RWPE2 (cell line): ENCODE data around the gene CACNB1.
A peak's percentile ranks its signal among the peaks of the same experiment; 100 is the strongest.

Experiments
- ATAC-seq: fragments of 200-7000 bp; cut with Tn5 transposase; 3 replicates; pipeline ENCODE4 v1.9.1; 2021; ENCODE audit warnings: low read depth
- DNase-seq: peaks from one replicate; pipeline ENCODE4 v3.0.0-alpha.2; 2020; ENCODE audit warnings: low spot score
- H3K27ac ChIP-seq: fragments of 450-650 bp; 2 replicates; pipeline ENCODE4 v1.5.1; 2017; ENCODE audit warnings: mild to moderate bottlenecking; ENCODE audit not compliant: poor library complexity, severe bottlenecking
- H3K27me3 ChIP-seq: fragments of 250-450 bp; sonication (Bioruptor Pico); 2 replicates; pipeline ENCODE4 v1.5.1; 2021; ENCODE audit warnings: mild to moderate bottlenecking, moderate library complexity; ENCODE audit not compliant: insufficient read depth, poor library complexity, severe bottlenecking
- H3K36me3 ChIP-seq: fragments of 250-450 bp; sonication (Bioruptor Pico); 2 replicates; pipeline ENCODE4 v1.5.1; 2020; ENCODE audit warnings: low read depth, mild to moderate bottlenecking, moderate library complexity
- H3K4me1 ChIP-seq: fragments of 250-450 bp; sonication (Bioruptor Pico); 2 replicates; pipeline ENCODE4 v1.5.1; 2021; ENCODE audit warnings: mild to moderate bottlenecking, moderate library complexity; ENCODE audit not compliant: insufficient read depth, poor library complexity, severe bottlenecking
- H3K4me3 ChIP-seq: fragments of 250-450 bp; sonication (Bioruptor Pico); 2 replicates; pipeline ENCODE4 v1.5.1; 2021; ENCODE audit warnings: mild to moderate bottlenecking, moderate library complexity; ENCODE audit not compliant: severe bottlenecking
- H3K9me3 ChIP-seq: fragments of 250-450 bp; sonication (Bioruptor Pico); 2 replicates; pipeline ENCODE4 v1.5.1; 2021; ENCODE audit warnings: mild to moderate bottlenecking, moderate library complexity; ENCODE audit not compliant: severe bottlenecking
- TF ChIP-seq, protein P1 (sequence below): fragments of 450-650 bp; IDR thresholded peaks from one replicate; pipeline ENCODE4 v1.5.1; 2017; ENCODE audit warnings: mild to moderate bottlenecking, moderate library complexity; ENCODE audit not compliant: poor library complexity, severe bottlenecking

The CACNB1 gene

DNA sequence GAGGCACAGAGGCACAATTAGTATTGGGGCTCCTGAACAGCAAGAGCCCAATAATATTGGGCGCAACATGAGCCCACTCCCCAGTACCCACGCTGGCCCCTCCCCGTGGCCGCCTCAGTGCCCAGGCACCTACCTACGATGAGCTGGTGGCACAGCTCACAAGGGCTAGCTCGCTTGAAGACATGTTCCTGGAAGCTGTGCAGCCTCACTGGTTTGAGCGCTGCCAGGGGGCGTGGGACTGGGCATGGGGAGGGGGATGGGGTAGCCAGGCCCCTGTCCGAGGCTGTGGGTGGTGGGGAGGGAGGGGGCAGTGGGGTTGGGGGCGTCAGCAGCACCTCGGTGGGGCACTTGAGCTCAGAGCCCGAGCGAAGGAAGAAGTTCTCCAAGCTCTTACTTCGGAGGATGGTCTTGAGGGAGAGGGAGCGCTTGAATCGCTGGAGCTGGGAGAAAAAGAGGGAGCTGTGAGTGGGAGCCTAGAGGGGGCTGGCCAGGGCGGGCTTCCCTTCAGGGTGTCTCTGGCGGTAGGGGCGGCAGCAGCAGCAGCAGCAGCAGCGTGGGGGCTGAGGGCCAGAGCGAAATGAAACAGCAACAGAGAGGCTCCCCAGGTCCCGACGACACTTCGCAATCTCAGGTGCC, 20.4 kb upstream of the CACNB1 start:
- Histone ChIP-seq H3K9me3 (no peaks in the 10 kb centered on the region), H3K4me1 (no peaks in the 10 kb centered on the region), H3K27me3 (no peaks in the 10 kb centered on the region), H3K27ac (no peak overlapping the region), H3K36me3 (no peaks in the 10 kb centered on the region), H3K4me3 (no peak overlapping the region)
- TF ChIP-seq, protein P1, sequence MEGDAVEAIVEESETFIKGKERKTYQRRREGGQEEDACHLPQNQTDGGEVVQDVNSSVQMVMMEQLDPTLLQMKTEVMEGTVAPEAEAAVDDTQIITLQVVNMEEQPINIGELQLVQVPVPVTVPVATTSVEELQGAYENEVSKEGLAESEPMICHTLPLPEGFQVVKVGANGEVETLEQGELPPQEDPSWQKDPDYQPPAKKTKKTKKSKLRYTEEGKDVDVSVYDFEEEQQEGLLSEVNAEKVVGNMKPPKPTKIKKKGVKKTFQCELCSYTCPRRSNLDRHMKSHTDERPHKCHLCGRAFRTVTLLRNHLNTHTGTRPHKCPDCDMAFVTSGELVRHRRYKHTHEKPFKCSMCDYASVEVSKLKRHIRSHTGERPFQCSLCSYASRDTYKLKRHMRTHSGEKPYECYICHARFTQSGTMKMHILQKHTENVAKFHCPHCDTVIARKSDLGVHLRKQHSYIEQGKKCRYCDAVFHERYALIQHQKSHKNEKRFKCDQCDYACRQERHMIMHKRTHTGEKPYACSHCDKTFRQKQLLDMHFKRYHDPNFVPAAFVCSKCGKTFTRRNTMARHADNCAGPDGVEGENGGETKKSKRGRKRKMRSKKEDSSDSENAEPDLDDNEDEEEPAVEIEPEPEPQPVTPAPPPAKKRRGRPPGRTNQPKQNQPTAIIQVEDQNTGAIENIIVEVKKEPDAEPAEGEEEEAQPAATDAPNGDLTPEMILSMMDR: no peak
- no peak for DNase-seq
- ATAC-seq: no peak

DNA sequence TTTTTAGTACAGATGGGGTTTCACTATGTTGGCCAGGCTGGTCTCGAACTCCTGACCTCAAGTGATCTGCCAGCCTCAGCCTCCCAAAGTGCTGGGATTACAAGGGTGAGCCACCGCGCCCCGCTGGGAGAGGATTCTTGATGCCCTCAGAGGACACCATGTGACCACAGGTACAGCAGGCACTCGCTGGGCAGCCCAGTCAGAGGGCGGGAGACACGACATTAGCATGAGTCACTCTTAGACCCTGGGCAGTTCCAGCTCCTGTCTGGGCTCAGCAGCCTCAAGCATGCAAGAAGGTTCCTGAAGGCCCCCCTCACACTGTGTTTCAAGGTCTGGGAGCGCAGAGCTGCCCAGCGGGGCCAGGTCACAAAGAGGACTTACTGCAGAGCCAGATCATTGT, 16.4 kb upstream of the CACNB1 start:
- H3K36me3 ChIP-seq: no peaks in the 10 kb centered on the region
- peaks cover 4% of the 10 kb centered on the region for H3K4me1 ChIP-seq
- H3K4me3 ChIP-seq: no peak overlapping the region
- H3K27me3 ChIP-seq: no peaks in the 10 kb centered on the region
- H3K27ac ChIP-seq: no peak overlapping the region
- TF ChIP-seq, protein P1: no peak
- DNase-seq (no peak), ATAC-seq (peak; percentile 66)
- H3K9me3 ChIP-seq: no peaks in the 10 kb centered on the region

DNA sequence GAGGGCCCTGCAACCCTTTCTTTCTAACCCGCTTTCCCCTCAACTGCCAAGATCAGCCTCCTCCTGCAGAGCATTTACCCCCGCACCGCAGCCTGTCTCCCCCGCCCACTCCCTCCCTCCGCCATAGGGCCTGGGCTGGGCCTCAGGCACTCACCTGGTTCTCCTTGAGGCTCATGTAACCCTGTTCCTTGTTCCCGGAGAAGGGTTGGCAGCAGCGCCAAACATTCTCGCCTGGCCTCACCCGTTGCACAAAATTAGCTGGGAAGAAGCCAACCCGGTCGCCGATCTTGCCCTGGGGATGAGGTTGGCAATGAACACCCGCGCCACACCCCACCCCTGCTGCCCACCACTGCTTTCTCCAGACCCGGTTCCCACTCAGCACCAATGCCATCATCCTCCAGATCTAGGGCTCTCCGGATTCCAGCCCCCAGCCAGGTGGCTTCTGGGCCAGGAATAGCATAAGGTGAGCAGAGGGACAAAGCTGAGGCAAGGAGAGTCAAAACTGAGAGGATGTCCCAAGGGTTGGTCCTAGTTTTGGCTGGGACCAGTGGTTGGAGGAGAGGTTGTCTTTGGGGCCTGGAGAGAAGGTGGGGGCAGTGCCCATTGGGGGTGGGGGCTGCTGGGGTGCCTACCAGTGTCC, 15.5 kb upstream of the CACNB1 start:
- H3K27me3 ChIP-seq: no peaks in the 10 kb centered on the region
- ATAC-seq (peak; percentile 22; the same call in 2 of the 3 replicates), DNase-seq (no peak)
- no peak overlapping the region for H3K4me3 ChIP-seq
- no peaks in the 10 kb centered on the region for H3K9me3 ChIP-seq
- TF ChIP-seq, protein P1: no peak
- H3K36me3 ChIP-seq: no peaks in the 10 kb centered on the region
- peaks cover 4% of the 10 kb centered on the region for H3K4me1 ChIP-seq
- no peak overlapping the region for H3K27ac ChIP-seq

DNA sequence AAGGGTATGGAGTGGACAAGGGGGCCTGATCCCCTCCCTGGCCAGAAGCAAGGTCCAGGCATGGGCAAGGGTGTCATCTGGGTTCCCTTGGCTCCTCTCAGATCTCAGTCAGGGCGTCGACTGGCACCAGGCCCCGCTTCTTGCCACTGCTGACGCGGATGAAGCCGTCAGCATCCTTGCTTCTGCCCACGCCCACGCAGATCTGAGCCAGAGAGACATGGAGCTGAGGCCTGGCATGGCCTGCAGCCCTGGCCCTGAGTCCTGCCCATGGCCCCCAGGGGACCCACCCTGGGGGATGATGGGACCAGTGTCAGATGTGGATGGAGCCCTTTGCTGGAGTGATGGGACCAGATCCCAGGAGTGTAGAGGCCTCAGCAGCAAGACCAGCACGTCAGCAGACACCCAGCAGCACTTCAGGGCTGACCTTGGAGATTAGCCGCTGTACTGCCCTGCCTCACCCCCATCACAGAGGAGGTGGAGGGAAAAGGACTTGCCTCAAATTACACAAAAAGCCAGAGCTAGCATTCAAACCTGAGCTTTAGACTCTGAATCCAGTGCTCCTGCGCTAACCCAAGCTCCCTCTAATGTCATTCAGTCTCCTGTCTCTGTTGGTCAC, 14.8 kb upstream of the CACNB1 start:
- H3K27ac ChIP-seq: no peak overlapping the region
- H3K36me3 ChIP-seq: no peaks in the 10 kb centered on the region
- no peak for DNase-seq
- no peak overlapping the region for H3K4me3 ChIP-seq
- TF ChIP-seq, protein P1: no peak
- no peak for ATAC-seq
- no peaks in the 10 kb centered on the region for H3K9me3 ChIP-seq
- peaks cover 4% of the 10 kb centered on the region for H3K4me1 ChIP-seq
- H3K27me3 ChIP-seq: no peaks in the 10 kb centered on the region

DNA sequence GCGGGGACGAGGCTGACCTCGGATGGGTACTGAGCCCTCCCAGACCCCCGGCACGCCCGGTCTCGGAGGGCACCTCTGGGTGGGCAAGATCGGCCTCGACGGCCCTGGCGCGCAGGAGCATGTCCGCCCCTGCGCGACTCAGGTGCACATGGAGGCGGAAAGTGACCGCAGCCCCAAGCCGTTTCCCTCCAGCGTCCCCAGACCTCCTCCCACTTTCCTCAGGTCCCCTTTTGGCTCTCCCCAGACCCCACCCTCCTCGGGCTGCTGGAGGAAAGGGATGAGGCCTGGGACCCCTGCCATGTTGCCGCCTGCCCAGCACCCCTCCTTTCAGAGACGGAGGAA, 12.6 kb upstream of the CACNB1 start:
- H3K27ac ChIP-seq: no peak overlapping the region
- TF ChIP-seq, protein P1: no peak
- no peaks in the 10 kb centered on the region for H3K27me3 ChIP-seq
- DNase-seq: no peak
- no peak for ATAC-seq
- peaks cover 3% of the 10 kb centered on the region for H3K36me3 ChIP-seq
- H3K4me3 ChIP-seq: peak overlapping the region; percentile 9
- no peaks in the 10 kb centered on the region for H3K9me3 ChIP-seq
- peaks cover 4% of the 10 kb centered on the region for H3K4me1 ChIP-seq
